AG04450 (cell line): ENCODE measurements around the gene DHX58. TPM values are rescaled to one million over a fixed set of nuclear protein-coding genes. Genes with fewer than 3 reads are reported as not detected.

Experiments used
- CTCF ChIA-PET: fragments of 300-600, 350-600 bp; formaldehyde crosslinking; extraction: SDS; loops from one replicate; lab custom pipeline; 2022; ENCODE audit warnings: antibody characterized with exemption, inconsistent platforms; lab: Charles Lee
- POLR2A ChIA-PET: fragments of 350-600 bp; formaldehyde crosslinking; extraction: SDS; loops from one replicate; lab custom pipeline; 2021; ENCODE audit warnings: antibody characterized with exemption, inconsistent platforms; lab: Yijun Ruan, JAX
- DNase-seq: peaks from one replicate; pipeline ENCODE4 v3.0.0-alpha.2; 2011; ENCODE audit warnings: low read depth, low spot score
- H3K27ac ChIP-seq: one replicate; pipeline ENCODE4 v1.5.1; 2012; ENCODE audit warnings: low read depth, low read length, control low read depth
- H3K27me3 ChIP-seq: one replicate; pipeline ENCODE4 v1.6.0; 2012; ENCODE audit warnings: low read length; ENCODE audit not compliant: control insufficient read depth, insufficient read depth
- H3K4me3 ChIP-seq: 2 replicates; pipeline ENCODE4 v1.5.1; 2011; ENCODE audit warnings: mild to moderate bottlenecking, low read depth, low read length, control low read depth
- H3K9me3 ChIP-seq: 2 replicates; pipeline ENCODE4 v1.5.1; 2012; ENCODE audit warnings: low read length; ENCODE audit not compliant: control insufficient read depth, insufficient read depth
- polyA plus RNA-seq: library from polyadenylated mRNA; depleted of rRNA; stranded (reverse); fragments of >200 nt; gene quantifications from 2 replicates; pipeline ENCODE4 v1.2.3, GENCODE V29; 2011
- TF ChIP-seq, protein P1 (sequence below): IDR thresholded peaks from 2 replicates; pipeline ENCODE4 v1.5.1; 2011; ENCODE audit warnings: low read depth, low read length, control low read depth, inconsistent platforms

Gene DHX58
- polyA plus RNA-seq, 1 experiment, result 2.0 TPM

GRCh38 chr17:42129109-42129837 lies 16.8 kb upstream of the DHX58 start:
- TF ChIP-seq, protein P1, sequence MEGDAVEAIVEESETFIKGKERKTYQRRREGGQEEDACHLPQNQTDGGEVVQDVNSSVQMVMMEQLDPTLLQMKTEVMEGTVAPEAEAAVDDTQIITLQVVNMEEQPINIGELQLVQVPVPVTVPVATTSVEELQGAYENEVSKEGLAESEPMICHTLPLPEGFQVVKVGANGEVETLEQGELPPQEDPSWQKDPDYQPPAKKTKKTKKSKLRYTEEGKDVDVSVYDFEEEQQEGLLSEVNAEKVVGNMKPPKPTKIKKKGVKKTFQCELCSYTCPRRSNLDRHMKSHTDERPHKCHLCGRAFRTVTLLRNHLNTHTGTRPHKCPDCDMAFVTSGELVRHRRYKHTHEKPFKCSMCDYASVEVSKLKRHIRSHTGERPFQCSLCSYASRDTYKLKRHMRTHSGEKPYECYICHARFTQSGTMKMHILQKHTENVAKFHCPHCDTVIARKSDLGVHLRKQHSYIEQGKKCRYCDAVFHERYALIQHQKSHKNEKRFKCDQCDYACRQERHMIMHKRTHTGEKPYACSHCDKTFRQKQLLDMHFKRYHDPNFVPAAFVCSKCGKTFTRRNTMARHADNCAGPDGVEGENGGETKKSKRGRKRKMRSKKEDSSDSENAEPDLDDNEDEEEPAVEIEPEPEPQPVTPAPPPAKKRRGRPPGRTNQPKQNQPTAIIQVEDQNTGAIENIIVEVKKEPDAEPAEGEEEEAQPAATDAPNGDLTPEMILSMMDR, result no peak
- CTCF ChIA-PET, result no interaction called here
- Histone ChIP-seq H3K27ac (no peak overlapping the region), H3K27me3 (no peaks in the 10 kb centered on the region), H3K4me3 (no peak overlapping the region), H3K9me3 (no peaks in the 10 kb centered on the region)
- DNase-seq, result no peak
- POLR2A ChIA-PET, result no interaction called here

- POLR2A ChIA-PET, result interaction anchor here (0.7 kb wide), 1 partner anchor 97 kb away, joined by 4 read pairs; no protein-coding TSS in a partner anchor
Observed at GRCh38 chr17:42127414-42127813, 14.9 kb upstream of the DHX58 start.

GRCh38 chr17:42126836-42127235 lies 14.3 kb upstream of the DHX58 start:
- CTCF ChIA-PET, result no interaction called here
- DNase-seq, result no peak
- no peak overlapping the region for H3K4me3 ChIP-seq
- H3K27ac ChIP-seq, result no peak overlapping the region
- POLR2A ChIA-PET, result no interaction called here
- no peaks in the 10 kb centered on the region; the same call in 1 of the 2 replicates for H3K9me3 ChIP-seq
- TF ChIP-seq, protein P1, result no peak
- H3K27me3 ChIP-seq, result no peaks in the 10 kb centered on the region

More at GRCh38 chr17:42127414-42127813, 14.9 kb upstream of the DHX58 start:
- Histone ChIP-seq H3K4me3 (no peak overlapping the region), H3K27ac (no peak overlapping the region), H3K9me3 (no peaks in the 10 kb centered on the region; the same call in 1 of the 2 replicates), H3K27me3 (no peaks in the 10 kb centered on the region)
- CTCF ChIA-PET, result no interaction called here
- TF ChIP-seq, protein P1, result no peak
- no peak for DNase-seq

DNA sequence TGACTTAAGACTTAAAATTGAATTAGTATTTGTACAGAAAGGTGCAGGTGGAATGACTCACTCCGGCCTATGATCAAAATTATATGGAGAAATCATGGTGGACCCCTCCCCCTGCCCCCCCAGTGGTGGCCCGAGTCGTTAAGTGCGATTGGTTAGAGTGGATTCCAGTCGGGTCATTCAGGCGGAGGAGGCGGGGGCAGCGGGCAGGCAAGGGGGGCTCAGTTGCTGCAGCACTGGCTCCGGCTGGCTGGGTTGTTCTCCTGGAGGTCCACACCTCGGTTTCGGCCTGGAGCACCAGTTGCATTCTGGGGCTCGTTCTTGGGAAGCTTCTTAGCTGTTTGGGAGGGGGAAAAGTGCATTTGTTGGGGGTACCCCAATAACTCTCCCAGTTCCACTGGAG lies 13.1 kb upstream of the DHX58 start:
- Histone ChIP-seq H3K27me3 (no peaks in the 10 kb centered on the region), H3K27ac (no peak overlapping the region), H3K4me3 (no peak overlapping the region), H3K9me3 (no peaks in the 10 kb centered on the region; the same call in 1 of the 2 replicates)
- no peak for DNase-seq
- ChIA-PET POLR2A (no interaction called here), CTCF (no interaction called here)
- TF ChIP-seq, protein P1, result no peak

- ChIA-PET POLR2A (no interaction called here), CTCF (no interaction called here)
- Histone ChIP-seq H3K4me3 (no peak overlapping the region), H3K27ac (no peak overlapping the region), H3K9me3 (no peaks in the 10 kb centered on the region; the same call in 1 of the 2 replicates), H3K27me3 (no peaks in the 10 kb centered on the region)
- TF ChIP-seq, protein P1, result no peak
- no peak for DNase-seq
Observed at GRCh38 chr17:42124256-42124655, 11.7 kb upstream of the DHX58 start.
